Renal pelvis (tissue), 4 donors: ENCODE measurements around the gene TMEM9B. TPM values are rescaled to one million over a fixed set of nuclear protein-coding genes. Genes with fewer than 3 reads are reported as not detected.
A peak's percentile ranks its signal among the peaks of the same experiment; 100 is the strongest.

Source experiments
- DNase-seq: peaks from one replicate; pipeline ENCODE4 v3.0.0-alpha.2; 2013
- polyA plus RNA-seq, 3 donors: library from polyadenylated mRNA; unstranded; fragments of 120-200 nt; gene quantifications; one replicate each; pipeline ENCODE4 v1.2.1, GENCODE V29; 2013; ENCODE audit not compliant: insufficient read length in 3 of 3

Gene TMEM9B
- polyA plus RNA-seq, 3 donors, result 55.5 to 62.1 (median 55.5) TPM

DNA sequence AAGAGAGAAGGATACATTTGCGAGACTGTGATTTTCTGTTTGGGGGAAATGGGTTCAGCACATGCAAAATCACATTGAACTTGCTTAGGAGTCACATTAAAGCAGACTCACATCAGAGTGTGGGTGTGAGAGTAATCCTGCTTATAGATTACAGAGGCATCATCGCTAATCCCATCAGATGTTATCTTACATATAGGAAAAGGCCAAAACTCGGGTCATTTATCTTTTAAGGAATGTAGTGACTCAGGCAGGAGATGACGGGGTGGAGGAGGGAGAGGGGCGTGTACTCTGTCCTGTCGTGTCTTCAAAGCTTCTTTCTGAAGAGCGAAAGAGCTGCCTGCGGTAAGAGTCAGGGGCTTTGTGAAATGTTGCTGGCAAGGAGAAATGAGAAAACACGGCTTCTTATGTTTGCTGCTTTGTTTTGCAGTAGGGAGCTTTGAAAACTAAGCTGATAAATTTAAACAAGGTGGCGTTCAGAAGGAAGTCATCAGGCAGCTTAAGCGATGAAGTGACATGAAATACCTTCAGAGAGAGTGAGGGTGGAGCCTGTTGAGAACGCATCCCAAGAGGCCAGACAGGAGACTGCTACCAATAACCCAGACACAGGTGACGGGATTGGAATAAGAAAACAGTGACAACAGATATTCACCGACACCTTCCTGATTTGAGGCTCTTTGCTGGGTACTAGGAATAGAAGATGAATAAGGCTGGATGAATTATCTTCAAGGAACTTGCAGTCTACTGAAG, 29.3 kb downstream of the TMEM9B start:
- no peak for DNase-seq

DNA sequence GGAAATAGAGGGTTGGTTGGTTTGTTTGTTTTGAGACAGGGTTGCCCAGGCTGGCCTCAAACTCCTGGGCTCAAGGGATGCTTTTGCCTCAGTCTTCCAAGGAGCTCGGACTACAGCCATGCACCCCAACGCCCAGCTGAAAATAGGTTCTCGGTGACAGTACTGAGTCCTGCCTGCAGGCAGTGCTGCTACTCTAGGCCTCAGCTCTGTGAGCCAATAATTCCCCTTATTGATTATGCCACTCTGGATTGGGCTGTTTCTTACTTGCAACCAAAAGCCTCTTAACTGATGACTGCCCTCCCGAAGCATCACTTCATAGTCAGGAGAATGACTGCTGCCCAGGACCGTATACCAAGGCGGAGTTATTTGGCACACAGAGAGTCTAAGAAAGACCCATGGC, 30.3 kb downstream of the TMEM9B start:
- no peak for DNase-seq

DNA sequence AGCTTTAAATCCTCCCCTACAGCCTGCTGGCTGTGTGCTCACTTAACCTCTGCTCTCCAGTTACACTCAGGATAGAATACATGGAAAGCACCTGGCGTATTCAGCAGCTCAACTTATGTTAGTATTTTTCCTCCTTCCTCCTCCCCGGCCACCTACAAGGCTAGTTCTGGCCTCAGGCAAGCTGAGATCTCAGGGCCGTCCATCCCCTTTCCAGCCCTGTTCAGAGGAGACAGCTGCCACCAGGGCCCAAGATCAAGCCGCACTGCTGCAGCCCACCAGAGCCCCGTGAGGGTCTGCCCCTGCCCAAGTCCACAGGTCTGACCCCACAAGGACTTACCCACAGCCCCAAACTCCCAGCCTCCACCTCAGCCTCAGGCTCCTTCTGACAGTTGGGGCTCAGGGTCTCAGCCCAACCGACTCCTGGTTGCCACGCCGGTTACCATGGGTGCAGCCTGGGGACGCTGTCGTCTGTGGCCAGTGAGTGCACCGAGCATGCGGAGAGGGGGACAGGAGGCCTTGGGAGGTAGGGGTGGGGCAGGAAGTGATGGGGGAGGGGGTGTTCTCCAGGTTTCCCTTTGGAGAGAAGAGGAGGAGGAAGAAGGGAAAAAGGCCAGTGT, 31.6 kb downstream of the TMEM9B start, which contains the start of gene C11orf16:
Gene C11orf16, minus strand, starts transcription at position 384 of the 617 bp plus-strand sequence. CDS start 639 bp downstream, outside the sequence.
- no peak for DNase-seq

DNA sequence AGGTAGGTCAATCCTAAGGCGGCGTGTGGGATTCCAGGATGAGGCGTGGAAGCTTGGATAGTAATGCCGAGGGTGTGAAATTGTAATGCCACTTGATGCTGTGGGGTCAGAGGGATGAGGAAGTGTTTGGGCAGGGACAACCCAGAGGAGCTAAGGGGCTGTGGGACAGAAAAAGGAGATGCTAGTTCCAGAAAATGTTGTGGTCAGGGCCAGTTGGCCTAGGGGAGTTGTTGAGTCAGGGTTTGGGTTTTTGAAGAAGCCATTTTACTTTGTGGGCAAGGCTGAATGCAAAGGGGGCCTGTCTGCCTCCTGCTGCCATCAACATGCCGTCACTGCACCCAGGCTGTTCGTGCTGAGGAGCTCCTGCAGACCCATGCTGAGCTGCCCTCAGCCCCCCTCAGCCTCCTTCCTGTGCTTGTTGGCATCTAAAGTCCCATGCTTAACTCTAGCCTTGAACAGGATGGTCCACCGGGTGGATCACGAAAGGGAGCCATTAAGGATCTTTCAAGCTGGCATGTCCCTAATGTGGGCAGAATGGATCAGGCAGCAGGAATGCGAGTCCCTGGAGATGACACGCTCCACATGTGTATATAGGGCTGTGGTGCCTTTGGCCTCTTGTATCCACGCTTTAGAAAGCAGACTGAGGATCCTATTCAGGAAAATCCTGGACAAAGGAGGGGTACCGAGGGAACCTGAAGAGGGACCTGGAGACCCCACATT, 33.6 kb downstream of the TMEM9B start:
- DNase-seq, result no peak

DNA sequence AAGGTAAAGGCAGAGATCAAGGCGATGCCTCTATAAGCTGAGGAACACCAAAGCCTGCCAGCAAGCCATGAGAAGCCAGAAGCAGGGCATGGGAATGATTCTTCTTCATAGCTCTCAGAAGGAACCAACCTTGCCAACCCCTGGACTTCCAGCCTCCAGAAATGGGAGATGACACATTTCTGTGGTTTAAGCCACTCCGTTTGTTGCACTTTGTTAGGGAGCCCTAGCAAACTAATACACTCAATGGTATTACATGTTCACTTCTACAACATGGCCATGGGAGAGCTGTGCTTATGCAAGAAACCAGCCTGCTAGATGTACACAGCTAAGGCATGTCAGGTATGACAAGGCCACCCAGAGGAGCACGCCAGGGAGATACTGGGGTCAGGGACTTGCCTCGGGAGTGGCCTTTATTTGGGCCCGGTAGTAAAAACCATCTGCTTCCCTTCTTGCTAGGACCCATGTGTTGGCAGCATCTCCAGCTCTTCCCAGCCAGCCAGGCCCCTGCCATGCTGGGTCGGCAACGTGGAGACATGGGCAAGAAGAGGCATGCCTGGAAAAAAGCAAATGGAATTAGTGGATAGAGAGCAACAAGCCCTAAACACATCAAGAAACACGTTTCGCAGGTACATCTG, 35.1 kb downstream of the TMEM9B start:
- DNase-seq, result no peak

DNA sequence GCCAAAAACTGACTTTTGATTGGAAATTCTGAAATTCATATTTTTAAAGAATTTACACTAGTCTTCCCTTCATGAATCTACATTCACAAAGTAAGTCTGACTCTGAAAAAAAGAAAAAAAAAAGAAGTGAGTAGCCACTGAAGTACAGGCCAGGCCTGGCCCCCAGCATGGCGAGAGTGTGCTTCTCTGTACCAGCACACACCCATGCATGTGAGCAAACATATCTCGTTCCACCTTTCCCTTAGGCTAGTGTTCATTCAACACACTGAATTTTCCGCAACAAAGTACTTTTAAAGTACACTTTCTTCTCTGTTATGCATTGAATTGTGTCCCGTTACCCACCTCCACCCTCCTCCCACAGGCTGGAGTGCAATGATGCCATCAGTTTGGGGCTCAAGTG, 36.0 kb downstream of the TMEM9B start:
- no peak for DNase-seq

DNA sequence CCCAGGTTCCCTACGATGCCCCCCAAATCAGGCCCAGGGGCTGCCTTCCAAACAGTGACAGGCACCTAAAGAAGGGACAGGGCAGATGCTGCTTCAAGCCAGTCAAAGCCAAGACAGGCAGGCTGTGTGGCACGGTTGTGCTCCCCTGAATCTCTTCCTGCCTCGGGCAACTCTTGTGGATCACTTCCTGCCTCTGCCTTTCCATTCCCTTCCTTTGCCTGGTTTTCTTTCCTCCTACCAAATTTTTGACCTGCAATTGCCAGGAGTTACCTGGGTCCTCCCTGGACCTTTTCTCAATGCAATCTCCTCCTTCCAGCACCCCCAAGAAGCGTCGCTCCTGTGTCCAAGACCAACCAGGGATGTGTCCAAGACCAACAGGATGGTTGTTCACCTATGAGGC, 37.0 kb downstream of the TMEM9B start:
- no peak for DNase-seq

DNA sequence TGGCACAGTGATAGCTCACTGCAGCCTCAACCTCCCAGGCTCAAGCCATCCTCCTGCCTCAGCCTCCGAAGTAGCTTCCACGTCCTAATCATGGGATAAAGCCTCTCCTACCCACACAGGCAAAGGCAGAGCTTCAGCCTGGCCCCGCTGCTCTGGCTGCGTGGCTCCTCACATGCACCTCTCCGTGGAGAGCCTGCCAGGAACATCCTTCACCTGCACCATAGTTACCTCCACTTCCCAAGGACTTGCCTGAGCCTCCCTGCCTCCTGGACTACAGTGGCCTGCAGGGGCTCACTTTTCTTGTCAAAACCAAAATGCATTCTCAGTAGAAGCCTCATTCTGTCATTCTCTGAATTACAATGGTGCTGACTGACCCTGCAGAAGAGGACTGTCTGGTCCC, 38.0 kb downstream of the TMEM9B start:
- DNase-seq, result no peak

DNA sequence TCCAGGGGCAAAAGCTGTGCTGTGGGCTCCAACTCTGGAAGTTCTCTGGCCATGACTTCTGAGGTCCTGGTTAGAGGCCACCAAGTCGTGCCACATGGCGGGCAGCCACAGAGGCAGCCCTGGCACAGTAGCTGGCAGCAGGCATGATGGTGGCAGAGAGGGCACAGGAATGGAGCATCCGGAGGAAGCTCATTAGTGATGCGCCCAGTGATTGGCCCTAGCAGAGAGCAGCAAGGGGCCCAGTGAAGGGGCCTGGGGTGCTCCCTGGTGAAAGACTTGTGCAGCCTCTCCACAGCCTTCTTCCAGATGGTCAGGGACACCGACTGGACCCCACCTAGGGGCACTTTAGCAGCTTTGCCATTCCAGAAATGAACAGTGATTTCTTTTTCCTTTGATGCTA, 38.5 kb downstream of the TMEM9B start:
- DNase-seq, result no peak

DNA sequence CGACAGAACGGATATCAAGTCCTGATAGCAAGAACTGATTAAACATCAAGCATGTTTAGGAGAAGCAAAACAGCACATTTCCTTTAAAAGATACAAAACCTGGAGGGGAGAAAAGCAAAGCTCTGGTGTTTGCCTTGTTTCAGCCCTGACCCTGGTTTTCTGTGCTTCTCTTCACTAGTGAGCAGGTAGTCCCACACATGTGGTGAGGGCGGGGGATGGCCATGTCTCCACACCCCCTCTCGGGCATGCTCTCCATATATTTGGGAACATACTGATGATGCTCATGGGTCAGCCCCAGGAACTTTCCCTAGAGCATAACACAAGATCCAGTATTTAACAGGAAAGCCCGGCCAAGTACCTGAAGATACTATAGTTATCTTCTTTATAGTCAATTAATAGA, 41.6 kb downstream of the TMEM9B start:
- DNase-seq, result no peak

DNA sequence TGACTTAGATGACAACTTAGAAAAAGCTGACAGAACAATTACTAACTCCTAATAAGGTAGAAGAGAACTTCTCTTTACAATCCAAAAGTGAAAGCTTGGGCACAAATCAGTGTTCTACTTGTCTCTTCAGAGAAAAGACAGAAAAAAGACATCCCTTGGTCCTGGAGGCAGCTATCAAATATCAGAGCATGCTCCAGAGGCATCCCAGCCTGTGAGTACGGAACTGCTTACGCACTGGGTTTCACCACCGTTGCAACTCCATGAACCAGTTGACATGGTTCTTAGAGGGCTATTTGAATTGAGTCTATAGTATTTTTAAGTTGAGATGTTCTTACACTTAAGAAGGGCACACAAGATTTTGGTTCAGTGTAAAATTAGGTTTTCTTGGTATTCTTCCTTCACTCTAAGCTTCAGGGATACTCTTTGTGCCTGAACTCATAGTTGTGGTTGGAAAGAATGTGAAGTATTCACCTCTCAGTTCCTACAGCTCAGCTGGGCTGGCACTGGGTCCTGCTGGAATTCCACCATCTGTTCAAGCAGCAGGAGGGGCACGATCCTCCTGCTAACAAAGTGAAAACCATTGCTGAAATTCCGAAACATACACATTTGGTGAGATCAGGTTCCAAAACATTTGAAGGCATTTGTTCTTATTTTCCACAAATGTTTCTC, 47.0 kb downstream of the TMEM9B start:
- DNase-seq, result no peak

DNA sequence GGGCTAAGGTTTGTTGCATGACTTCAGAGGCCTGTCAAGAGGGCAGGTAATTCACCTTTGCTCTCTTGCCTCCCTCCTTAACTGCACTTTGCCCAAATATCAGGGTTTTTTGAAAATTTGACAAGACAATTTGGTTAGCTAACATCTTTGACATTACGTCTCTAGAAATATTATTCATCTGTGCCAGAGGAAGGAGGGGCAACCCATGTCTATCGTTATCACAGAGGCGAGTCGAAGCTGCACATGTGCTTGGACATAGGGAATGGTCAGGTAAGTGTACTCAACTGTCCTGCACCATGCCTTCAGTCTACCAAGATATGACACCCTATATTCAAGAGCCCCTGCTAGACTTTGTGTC, 49.6 kb downstream of the TMEM9B start:
- DNase-seq, result no peak

DNA sequence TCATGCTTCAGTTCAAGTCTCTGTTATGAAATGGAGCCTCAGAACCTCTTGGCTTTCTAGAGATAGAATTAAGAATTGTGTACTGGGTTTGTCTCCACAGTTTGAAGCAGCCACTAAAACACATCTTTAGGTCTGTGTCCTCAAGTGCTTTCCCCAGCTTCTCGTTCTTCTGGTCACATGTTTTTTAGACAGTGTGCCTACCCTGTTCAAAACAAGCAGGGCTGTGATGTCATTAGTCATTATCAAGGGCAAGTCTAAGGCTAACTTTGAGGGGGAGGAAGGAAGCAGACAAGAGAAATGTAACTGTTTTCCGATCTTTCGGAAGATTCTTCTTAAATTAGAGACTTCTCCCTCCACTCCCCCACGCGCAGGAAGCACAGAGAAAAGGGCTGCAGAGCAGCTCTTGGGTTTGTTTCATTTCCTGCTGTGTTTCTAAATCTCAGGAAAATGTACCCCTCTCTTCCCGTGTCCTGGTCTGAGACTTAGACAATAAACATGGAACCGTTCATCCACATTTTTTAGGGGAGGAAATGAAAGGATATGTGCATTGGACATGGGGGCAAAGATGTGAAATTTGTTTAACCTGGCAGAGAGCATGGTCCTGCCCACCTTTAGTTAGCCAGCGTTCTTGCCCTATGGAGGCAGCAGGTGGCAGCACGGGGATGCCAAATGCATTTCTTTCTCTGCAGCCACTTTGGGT, 50.1 kb downstream of the TMEM9B start:
- no peak for DNase-seq

DNA sequence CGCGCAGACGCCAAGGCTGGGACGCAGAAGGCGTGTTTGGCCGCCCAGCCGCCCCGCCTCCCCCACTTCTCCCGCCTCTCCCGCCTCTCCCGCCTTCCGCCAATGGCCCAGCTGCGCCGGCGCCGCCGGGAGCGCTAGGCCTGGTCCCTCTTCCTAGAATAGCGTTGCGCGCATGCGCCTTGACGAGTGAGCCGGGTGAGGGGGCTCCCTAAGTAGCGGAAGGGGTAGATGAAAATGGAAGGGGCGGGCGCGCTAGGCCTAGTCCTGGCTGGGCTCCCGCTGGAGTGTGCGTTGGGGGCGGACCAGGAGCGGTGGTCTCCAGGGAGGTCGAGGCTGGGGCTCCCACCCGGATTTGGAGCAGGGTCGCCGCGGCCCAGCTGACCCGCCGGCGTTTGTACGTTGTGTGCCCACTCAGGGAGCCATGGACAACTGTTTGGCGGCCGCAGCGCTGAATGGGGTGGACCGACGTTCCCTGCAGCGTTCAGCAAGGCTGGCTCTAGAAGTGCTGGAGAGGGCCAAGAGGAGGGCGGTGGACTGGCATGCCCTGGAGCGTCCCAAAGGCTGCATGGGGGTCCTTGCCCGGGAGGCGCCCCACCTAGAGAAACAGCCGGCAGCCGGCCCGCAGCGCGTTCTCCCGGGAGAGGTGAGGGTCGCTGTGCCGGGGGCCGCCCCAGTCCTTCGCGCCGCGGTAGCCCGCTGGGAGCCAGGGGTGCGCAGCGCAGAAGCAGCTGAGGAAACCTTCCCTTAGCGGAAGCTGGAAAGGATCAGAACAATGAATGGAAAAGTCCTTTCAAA, 53.0 kb downstream of the TMEM9B start, which contains the start of gene AKIP1:
Gene AKIP1, plus strand, starts transcription at position 161 of the 795 bp plus-strand sequence. Its CDS starts 261 bp downstream, at position 422.
- peak; percentile 98 for DNase-seq

DNA sequence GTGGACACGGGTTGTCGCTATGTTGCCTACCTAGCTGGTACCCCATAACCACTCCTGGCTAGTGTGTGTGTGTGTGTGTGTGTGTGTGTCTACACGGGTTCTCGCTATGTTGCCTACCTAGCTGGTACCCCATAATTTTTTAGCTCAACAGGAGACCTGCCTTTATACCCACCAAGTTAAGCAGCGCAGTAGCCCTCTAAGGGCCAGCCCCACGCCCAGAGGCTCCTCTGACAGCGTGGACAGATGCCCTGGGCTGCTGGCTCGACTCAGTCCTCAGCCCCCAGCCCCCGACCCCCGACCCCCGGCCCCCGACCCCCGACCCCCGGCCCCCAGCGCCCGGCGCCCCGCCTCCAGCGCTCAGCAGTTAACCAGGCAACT, 53.6 kb downstream of the TMEM9B start:
- DNase-seq, result no peak

DNA sequence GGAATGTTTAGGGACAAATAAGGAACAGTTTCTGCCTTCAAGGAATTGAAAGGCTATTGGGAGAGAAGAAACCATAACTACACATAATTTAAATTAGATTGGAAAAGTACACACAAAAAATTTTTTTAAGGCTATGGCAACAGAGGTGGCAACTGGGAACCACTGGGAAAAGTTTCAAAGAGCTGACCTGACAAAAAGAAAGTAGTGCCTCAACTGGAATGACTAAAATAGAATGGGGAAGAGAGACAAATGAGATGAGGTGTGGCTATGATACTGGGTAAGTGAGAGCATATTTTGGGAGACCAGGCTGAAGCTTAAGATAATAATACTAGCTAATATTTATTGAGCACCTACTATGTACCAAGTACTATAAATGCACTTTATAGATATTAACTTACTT, 56.1 kb downstream of the TMEM9B start:
- no peak for DNase-seq

DNA sequence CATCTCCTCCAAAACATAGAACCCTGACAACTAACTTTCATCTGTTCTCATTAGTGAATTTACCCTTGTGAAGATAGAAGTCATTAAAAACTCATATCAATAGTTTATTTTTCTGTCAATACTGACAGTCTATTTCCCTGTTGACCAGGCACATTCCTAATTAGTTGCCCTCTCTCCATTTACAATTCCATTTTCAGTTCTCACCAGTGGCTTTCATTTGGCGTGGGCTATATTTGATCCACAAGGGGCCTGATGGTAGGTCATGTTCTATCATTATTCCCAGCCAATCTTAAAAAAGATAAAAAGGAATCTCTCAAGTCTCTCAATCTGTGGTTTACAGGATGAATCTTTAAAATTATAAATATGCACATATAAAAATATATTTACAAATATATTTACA, 57.1 kb downstream of the TMEM9B start:
- DNase-seq, result no peak

DNA sequence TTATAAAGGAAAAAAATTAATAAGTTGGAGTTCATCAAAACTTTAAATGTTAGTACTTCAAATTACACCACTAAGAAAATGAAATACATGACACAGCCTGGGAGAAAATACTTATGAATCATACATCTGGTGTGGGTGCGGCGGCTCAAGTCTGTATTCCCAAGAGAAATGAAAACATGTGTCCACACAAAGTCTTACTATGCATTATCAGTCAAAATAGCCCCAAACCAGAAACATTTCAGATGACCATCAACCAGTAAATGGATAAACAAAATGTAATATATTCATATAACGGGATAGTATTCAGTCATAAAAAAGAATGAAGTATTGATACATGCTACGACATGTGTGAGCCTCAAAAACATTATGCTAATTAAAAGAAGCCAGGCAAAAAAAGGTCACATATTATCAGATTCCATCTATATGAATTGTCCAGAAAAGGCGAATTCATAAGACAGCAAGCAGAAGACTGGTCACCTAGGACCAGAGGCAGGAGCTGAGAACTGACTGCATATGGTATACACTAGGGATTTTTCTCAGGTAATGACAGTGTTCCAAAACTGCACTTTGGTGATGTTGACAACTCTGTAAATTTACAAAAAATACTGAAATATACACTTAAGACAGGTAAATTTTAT, 58.6 kb downstream of the TMEM9B start:
- no peak for DNase-seq

DNA sequence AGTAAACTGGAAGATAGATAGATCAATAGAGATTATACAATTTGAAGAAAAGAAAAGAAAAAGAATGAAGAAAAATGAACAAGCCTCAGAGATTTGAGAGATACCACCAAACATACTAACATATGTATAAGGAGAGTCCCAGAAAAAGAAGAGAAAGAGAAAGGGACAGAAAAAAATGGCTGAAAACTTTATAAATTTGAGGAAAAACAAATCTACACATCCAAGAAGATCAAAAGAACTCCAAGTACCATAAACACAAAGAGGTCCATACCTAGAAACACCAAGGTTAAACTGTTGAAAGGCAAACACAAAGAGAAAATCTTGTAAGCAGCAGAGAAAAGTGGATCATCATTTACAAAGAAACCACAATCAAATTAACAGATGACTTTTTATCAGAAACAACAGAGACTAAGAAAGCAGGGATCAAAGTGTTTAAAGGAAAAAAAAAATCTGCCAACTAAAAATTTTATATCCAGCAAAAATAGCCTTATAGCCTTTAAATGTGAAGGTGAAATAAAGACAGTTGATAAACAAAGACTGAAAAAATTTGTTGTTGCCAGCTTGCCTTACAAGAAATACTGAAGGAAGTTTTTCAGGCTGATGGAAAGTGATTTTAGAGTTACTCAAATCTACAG, 65.0 kb downstream of the TMEM9B start:
- DNase-seq, result no peak
